GM12864 (cell line): ENCODE measurements around the gene SSR4.

Experiments used
- DNase-seq: peaks from one replicate; pipeline ENCODE4 v3.0.0-alpha.2; 2011; ENCODE audit warnings: low read depth
- H3K4me3 ChIP-seq: 2 replicates; pipeline ENCODE4 v1.5.1; 2011; ENCODE audit warnings: mild to moderate bottlenecking, low read depth, low read length, control low read depth
- CTCF ChIP-seq: IDR thresholded peaks from 2 replicates; pipeline ENCODE4 v1.5.1; 2011; ENCODE audit warnings: low read depth, mild to moderate bottlenecking, moderate library complexity, low read length, control low read depth, inconsistent platforms; ENCODE audit errors: missing control alignments

SSR4 gene

GRCh38 chrX:153832728-153833127, 38.3 kb downstream of the SSR4 start:
- DNase-seq: no peak
- H3K4me3 ChIP-seq: no peak overlapping the region
- TF ChIP-seq CTCF: no peak

- no peak for TF ChIP-seq CTCF
- no peak overlapping the region for H3K4me3 ChIP-seq
Measured at GRCh38 chrX:153836921-153837320, 42.5 kb downstream of the SSR4 start.

GRCh38 chrX:153844509-153845082, 50.1 kb downstream of the SSR4 start:
- H3K4me3 ChIP-seq: no peak overlapping the region
- no peak for TF ChIP-seq CTCF
- no peak for DNase-seq

More at GRCh38 chrX:153836921-153837320, 42.5 kb downstream of the SSR4 start:
- DNase-seq: no peak

- no peak overlapping the region for H3K4me3 ChIP-seq
- TF ChIP-seq CTCF: no peak
Measured at GRCh38 chrX:153845195-153845594, 50.7 kb downstream of the SSR4 start.

GRCh38 chrX:153845842-153846241, 51.4 kb downstream of the SSR4 start:
- no peak for DNase-seq
- TF ChIP-seq CTCF: no peak
- no peak overlapping the region for H3K4me3 ChIP-seq

More at GRCh38 chrX:153845195-153845594, 50.7 kb downstream of the SSR4 start:
- no peak for DNase-seq
